ENCODE data around the gene PAX8.

GRCh38 chr2:113209646-113210171, 69.0 kb downstream of the PAX8 start:
- TF ChIP-seq, protein P1, sequence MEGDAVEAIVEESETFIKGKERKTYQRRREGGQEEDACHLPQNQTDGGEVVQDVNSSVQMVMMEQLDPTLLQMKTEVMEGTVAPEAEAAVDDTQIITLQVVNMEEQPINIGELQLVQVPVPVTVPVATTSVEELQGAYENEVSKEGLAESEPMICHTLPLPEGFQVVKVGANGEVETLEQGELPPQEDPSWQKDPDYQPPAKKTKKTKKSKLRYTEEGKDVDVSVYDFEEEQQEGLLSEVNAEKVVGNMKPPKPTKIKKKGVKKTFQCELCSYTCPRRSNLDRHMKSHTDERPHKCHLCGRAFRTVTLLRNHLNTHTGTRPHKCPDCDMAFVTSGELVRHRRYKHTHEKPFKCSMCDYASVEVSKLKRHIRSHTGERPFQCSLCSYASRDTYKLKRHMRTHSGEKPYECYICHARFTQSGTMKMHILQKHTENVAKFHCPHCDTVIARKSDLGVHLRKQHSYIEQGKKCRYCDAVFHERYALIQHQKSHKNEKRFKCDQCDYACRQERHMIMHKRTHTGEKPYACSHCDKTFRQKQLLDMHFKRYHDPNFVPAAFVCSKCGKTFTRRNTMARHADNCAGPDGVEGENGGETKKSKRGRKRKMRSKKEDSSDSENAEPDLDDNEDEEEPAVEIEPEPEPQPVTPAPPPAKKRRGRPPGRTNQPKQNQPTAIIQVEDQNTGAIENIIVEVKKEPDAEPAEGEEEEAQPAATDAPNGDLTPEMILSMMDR (IDR thresholded peaks at IDR 0.05), result no peak
- no peak for TF ChIP-seq EZH2 (IDR thresholded peaks at IDR 0.05; ENCODE audit: borderline replicate concordance, insufficient read depth, low read depth, low read length, poor library complexity, severe bottlenecking)
